SK-N-SH treated with all-trans-retinoic acid at 6 μM for 48 hours (cell line): Measurements from ENCODE around the gene LAMP5.

Experiments
- ATAC-seq: fragments of 200-7000 bp; cut with Tn5 transposase; 3 replicates; pipeline ENCODE4 v1.9.1; 2020; ENCODE audit warnings: mild to moderate bottlenecking, moderate library complexity
- ARNTL ChIP-seq: fragments of 450-650 bp; formaldehyde crosslinking; IDR thresholded peaks from 2 replicates; pipeline ENCODE4 v1.5.0; 2020; ENCODE audit warnings: low read depth, mild to moderate bottlenecking, moderate library complexity, borderline replicate concordance
- BACH2 ChIP-seq: fragments of 250-450 bp; sonication (Bioruptor Pico); IDR thresholded peaks from 2 replicates; pipeline ENCODE4 v1.9.0; 2021; ENCODE audit warnings: mild to moderate bottlenecking, borderline replicate concordance
- CREB5 ChIP-seq: fragments of 250-450 bp; sonication (Bioruptor Pico); IDR thresholded peaks from 2 replicates; pipeline ENCODE4 v1.5.1; 2020; ENCODE audit warnings: low read depth, mild to moderate bottlenecking, moderate library complexity
- CSDC2 ChIP-seq: fragments of 250-450 bp; sonication (Bioruptor Pico); IDR thresholded peaks from 2 replicates; pipeline ENCODE4 v1.5.0; 2020; ENCODE audit warnings: mild to moderate bottlenecking, moderate library complexity
- CSRNP3 ChIP-seq: fragments of 250-450 bp; sonication (Bioruptor Pico); IDR thresholded peaks from 2 replicates; pipeline ENCODE4 v1.5.1; 2021; ENCODE audit warnings: mild to moderate bottlenecking, moderate library complexity
- ESRRG ChIP-seq: fragments of 250-450 bp; sonication (Bioruptor Pico); IDR thresholded peaks from 2 replicates; pipeline ENCODE4 v1.6.1; 2021; ENCODE audit warnings: mild to moderate bottlenecking
- GLIS3 ChIP-seq: fragments of 250-450 bp; sonication (Bioruptor Pico); IDR thresholded peaks from 2 replicates; pipeline ENCODE4 v1.5.0; 2020; ENCODE audit warnings: mild to moderate bottlenecking, moderate library complexity
- OSR1 ChIP-seq: fragments of 250-450 bp; sonication (Bioruptor Pico); IDR thresholded peaks from 2 replicates; pipeline ENCODE4 v1.8.0; 2022; ENCODE audit warnings: moderate library complexity, mild to moderate bottlenecking, inconsistent platforms
- PATZ1 ChIP-seq: fragments of 250-450 bp; sonication (Bioruptor Pico); IDR thresholded peaks from 2 replicates; pipeline ENCODE4 v1.8.0; 2020; ENCODE audit warnings: mild to moderate bottlenecking, moderate library complexity, borderline replicate concordance
- POU6F1 ChIP-seq: fragments of 250-450 bp; sonication (Bioruptor Pico); IDR thresholded peaks from 2 replicates; pipeline ENCODE4 v1.8.0; 2021; ENCODE audit warnings: low read depth, mild to moderate bottlenecking, moderate library complexity, borderline replicate concordance
- PPARA ChIP-seq: fragments of 250-450 bp; sonication (Bioruptor Pico); IDR thresholded peaks from 2 replicates; pipeline ENCODE4 v1.5.0; 2020; ENCODE audit warnings: mild to moderate bottlenecking, borderline replicate concordance
- SNAI2 ChIP-seq: fragments of 250-450 bp; sonication (Bioruptor Pico); IDR thresholded peaks from 2 replicates; pipeline ENCODE4 v1.5.0; 2020; ENCODE audit warnings: mild to moderate bottlenecking, moderate library complexity
- TCF4 ChIP-seq: fragments of 250-450 bp; sonication (Bioruptor Pico); IDR thresholded peaks from 2 replicates; pipeline ENCODE4 v1.8.0; 2021; ENCODE audit warnings: mild to moderate bottlenecking, moderate library complexity, borderline replicate concordance
- TOX ChIP-seq: fragments of 250-450 bp; sonication (Bioruptor Pico); IDR thresholded peaks from 2 replicates; pipeline ENCODE4 v1.8.0; 2021; ENCODE audit warnings: mild to moderate bottlenecking, moderate library complexity, borderline replicate concordance
- TSHZ2 ChIP-seq: fragments of 250-450 bp; sonication (Bioruptor Pico); IDR thresholded peaks from 2 replicates; pipeline ENCODE4 v1.5.0; 2020; ENCODE audit warnings: mild to moderate bottlenecking, moderate library complexity
- ZC3H10 ChIP-seq: fragments of 250-450 bp; sonication (Bioruptor Pico); IDR thresholded peaks from 2 replicates; pipeline ENCODE4 v1.5.1; 2021; ENCODE audit warnings: mild to moderate bottlenecking, moderate library complexity
- ZFP3 ChIP-seq: fragments of 250-450 bp; sonication (Bioruptor Pico); IDR thresholded peaks from 2 replicates; pipeline ENCODE4 v1.5.0; 2020; ENCODE audit warnings: mild to moderate bottlenecking, moderate library complexity
- ZNF565 ChIP-seq: fragments of 450-650 bp; formaldehyde crosslinking; conservative IDR thresholded peaks from 2 replicates; pipeline ENCODE4 v1.5.0; 2020; ENCODE audit warnings: low read depth, mild to moderate bottlenecking, moderate library complexity
- ZNF70 ChIP-seq: fragments of 450-650 bp; formaldehyde crosslinking; IDR thresholded peaks from 2 replicates; pipeline ENCODE4 v1.5.0; 2020; ENCODE audit warnings: mild to moderate bottlenecking, moderate library complexity
- ZNF8 ChIP-seq: fragments of 450-650 bp; formaldehyde crosslinking; IDR thresholded peaks from 2 replicates; pipeline ENCODE4 v1.5.0; 2020; ENCODE audit warnings: mild to moderate bottlenecking, moderate library complexity

Gene LAMP5

GRCh38 chr20:9514461-9515213 is at the start of gene LAMP5:
Gene LAMP5 (plus strand): TSS chr20:9514590. CDS start chr20:9514853, 263 bp downstream.
- peak; percentile 96 for ATAC-seq

GRCh38 chr20:9467995-9468394 is 46.4 kb upstream of the LAMP5 start:
- peak; percentile 75 for ATAC-seq
- no peak for TF ChIP-seq ZFP3 (CRISPR knock-in tag)
- no peak for TF ChIP-seq ZNF70 (CRISPR knock-in tag)
- no peak for TF ChIP-seq ZNF565 (CRISPR knock-in tag)
- TF ChIP-seq PATZ1 = no peak
- TF ChIP-seq TOX (CRISPR knock-in tag) = no peak
- TF ChIP-seq ESRRG (CRISPR knock-in tag) = no peak
- no peak for TF ChIP-seq BACH2
- no peak for TF ChIP-seq ZNF8 (CRISPR knock-in tag)
- no peak for TF ChIP-seq CSRNP3
- no peak for TF ChIP-seq ARNTL (CRISPR knock-in tag)
- no peak for TF ChIP-seq OSR1 (CRISPR knock-in tag)
- no peak for TF ChIP-seq ZC3H10 (CRISPR knock-in tag)
- no peak for TF ChIP-seq TCF4

More at GRCh38 chr20:9514461-9515213, at the start of gene LAMP5:
- TF ChIP-seq CREB5 (CRISPR knock-in tag) (no peak), ZNF70 (CRISPR knock-in tag) (no peak), POU6F1 (CRISPR knock-in tag) (no peak), ZFP3 (CRISPR knock-in tag) (no peak), PPARA (CRISPR knock-in tag) (no peak), CSDC2 (no peak), ESRRG (CRISPR knock-in tag) (no peak), TCF4 (no peak), SNAI2 (CRISPR knock-in tag) (no peak), ZNF8 (CRISPR knock-in tag) (no peak), GLIS3 (CRISPR knock-in tag) (no peak), ARNTL (CRISPR knock-in tag) (no peak), OSR1 (CRISPR knock-in tag) (no peak), CSRNP3 (no peak), TOX (CRISPR knock-in tag) (no peak), TSHZ2 (CRISPR knock-in tag) (no peak), BACH2 (no peak)
